GM12878 (cell line): ENCODE results near the gene MAN1A1.

Experiments
- CTCF ChIP-seq, 3 experiments: IDR thresholded peaks in 2 of 3; conservative IDR thresholded peaks in 1 of 3; 2 replicates each; pipeline ENCODE4 v1.5.1; 2011; ENCODE audit warnings: low read depth in 3 of 3, low read length in 3 of 3, mild to moderate bottlenecking in 3 of 3, control low read depth in 2 of 3, moderate library complexity in 2 of 3, inconsistent platforms in 1 of 3, mixed read lengths in 1 of 3; ENCODE audit not compliant: control insufficient read depth in 2 of 3, insufficient read depth in 1 of 3; ENCODE audit errors: extremely low read depth in 1 of 3
- EZH2 ChIP-seq: IDR thresholded peaks from 2 replicates; pipeline ENCODE4 v1.6.1; 2012; ENCODE audit warnings: low read depth, mild to moderate bottlenecking, control low read depth, inconsistent platforms, low read length, borderline replicate concordance; ENCODE audit not compliant: control insufficient read depth
- IKZF2 ChIP-seq, 2 experiments: fragments of 450-650 bp; IDR thresholded peaks; 2 replicates each; pipeline ENCODE4 v1.6.1; 2017; ENCODE audit warnings: mild to moderate bottlenecking in 2 of 2, moderate library complexity in 2 of 2
- JUND ChIP-seq: IDR thresholded peaks from 2 replicates; pipeline ENCODE4 v1.6.1; 2012; ENCODE audit warnings: low read depth, mild to moderate bottlenecking, low read length, improper control_type of control experiment, moderate library complexity
- RAD21 ChIP-seq: IDR thresholded peaks from 2 replicates; pipeline ENCODE4 v1.6.1; 2011; ENCODE audit warnings: mild to moderate bottlenecking, low read depth, low read length, moderate library complexity; ENCODE audit not compliant: insufficient read depth
- RBBP5 ChIP-seq: fragments of 200-600 bp; sonication (generic); conservative IDR thresholded peaks from 2 replicates; pipeline ENCODE4 v1.6.1; 2016
- RFX5 ChIP-seq: IDR thresholded peaks from 2 replicates; pipeline ENCODE4 v1.6.1; 2011; ENCODE audit warnings: low read depth, low read length, improper control_type of control experiment
- SMAD1 ChIP-seq: fragments of 450-650 bp; IDR thresholded peaks from 2 replicates; pipeline ENCODE4 v1.6.1; 2018; ENCODE audit warnings: mild to moderate bottlenecking, low read depth; ENCODE audit not compliant: partially characterized antibody
- ZNF274 ChIP-seq: IDR thresholded peaks from one replicate; pipeline ENCODE4 v1.8.0; 2011; ENCODE audit not compliant: insufficient read length, insufficient read depth

GRCh38 chr6:119207971-119208725 is 141.4 kb downstream of the MAN1A1 start:
- TF ChIP-seq JUND (no peak), IKZF2 (IDR thresholded peaks at IDR 0.05) (no peak), SMAD1 (no peak), CTCF (IDR thresholded peaks at IDR 0.05 in 2 of 3, conservative IDR thresholded peaks at IDR 0.05 in 1 of 3; ENCODE audit: control insufficient read depth in 2 of 3, extremely low read depth in 1 of 3, insufficient read depth in 1 of 3, low read depth in 3 of 3, low read length in 3 of 3) (no peak), EZH2 (no peak), RAD21 (no peak), ZNF274 (no peak), RBBP5 (no peak), RFX5 (no peak)
